ENCODE data around the gene FAM171A2. TPM values are rescaled to one million over a fixed set of nuclear protein-coding genes. Genes with fewer than 3 reads are reported as not detected.

The FAM171A2 gene
- polyA plus RNA-seq, 3 donors: 23.9 to 45.2 (median 36.9) TPM

Other genes starting within 250 kb of the FAM171A2 start
- 10 to 100 TPM; 44.7 to 59.4 (median 55.3) TPM for gene HDAC5, start 240.2 kb downstream of the FAM171A2 start, polyA plus RNA-seq (ENCODE audit: insufficient read length in 3 of 3)
- gene HROB, start 221.9 kb downstream of the FAM171A2 start, polyA plus RNA-seq (ENCODE audit: insufficient read length in 3 of 3): 1 to 10 TPM; 4.9 TPM
- gene ASB16, start 193.1 kb downstream of the FAM171A2 start, polyA plus RNA-seq (ENCODE audit: insufficient read length in 3 of 3): 1 to 10 TPM; 2.2 to 3.9 (median 2.6) TPM
- gene TMUB2, start 176.9 kb downstream of the FAM171A2 start, polyA plus RNA-seq (ENCODE audit: insufficient read length in 3 of 3): 10 to 100 TPM; 38.7 to 55.2 (median 45.8) TPM
- gene ATXN7L3, start 164.0 kb downstream of the FAM171A2 start, polyA plus RNA-seq (ENCODE audit: insufficient read length in 3 of 3): 10 to 100 TPM; 62.1 to 67.6 (median 63.3) TPM
- gene UBTF, start 144.2 kb downstream of the FAM171A2 start, polyA plus RNA-seq (ENCODE audit: insufficient read length in 3 of 3): 100 to 1,000 TPM; 110 to 143 (median 121) TPM
- 10 to 100 TPM in 2 of 3 donors, 1 to 10 TPM in 1; 9.1 to 13.1 (median 12.1) TPM for gene SLC4A1, start 95.7 kb downstream of the FAM171A2 start, polyA plus RNA-seq (ENCODE audit: insufficient read length in 3 of 3)
- gene RUNDC3A, start 55.3 kb downstream of the FAM171A2 start, polyA plus RNA-seq (ENCODE audit: insufficient read length in 3 of 3): 1 to 10 TPM; 2.7 to 3.0 (median 2.8) TPM
- 100 to 1,000 TPM in 2 of 3 donors, 10 to 100 TPM in 1; 83.8 to 116 (median 113) TPM for gene SLC25A39, start 39.0 kb downstream of the FAM171A2 start, polyA plus RNA-seq (ENCODE audit: insufficient read length in 3 of 3)
- gene GRN, start 18.6 kb downstream of the FAM171A2 start, polyA plus RNA-seq (ENCODE audit: insufficient read length in 3 of 3): 100 to 1,000 TPM; 206 to 278 (median 271) TPM
- 1 to 10 TPM; 3.2 to 7.7 (median 5.8) TPM for gene ITGA2B, start 25.8 kb upstream of the FAM171A2 start, polyA plus RNA-seq (ENCODE audit: insufficient read length in 3 of 3)
- gene GPATCH8, start 139.6 kb upstream of the FAM171A2 start, polyA plus RNA-seq (ENCODE audit: insufficient read length in 3 of 3): 10 to 100 TPM; 41.5 to 54.5 (median 44.5) TPM
- 10 to 100 TPM; 24.5 to 45.7 (median 32.3) TPM for gene FZD2, start 193.6 kb upstream of the FAM171A2 start, polyA plus RNA-seq (ENCODE audit: insufficient read length in 3 of 3)

Data from renal cortex interstitium (tissue), 3 donors.